GM12892 (cell line): ENCODE data around the gene RALY.

Experiments
- POLR2A ChIP-seq: IDR thresholded peaks from 2 replicates; pipeline ENCODE4 v1.6.1; 2011; ENCODE audit warnings: low read depth, low read length, control low read depth
- TAF1 ChIP-seq: IDR thresholded peaks from 2 replicates; pipeline ENCODE4 v1.6.1; 2011; ENCODE audit warnings: low read depth, mild to moderate bottlenecking, control low read depth, low read length, borderline replicate concordance

DNA sequence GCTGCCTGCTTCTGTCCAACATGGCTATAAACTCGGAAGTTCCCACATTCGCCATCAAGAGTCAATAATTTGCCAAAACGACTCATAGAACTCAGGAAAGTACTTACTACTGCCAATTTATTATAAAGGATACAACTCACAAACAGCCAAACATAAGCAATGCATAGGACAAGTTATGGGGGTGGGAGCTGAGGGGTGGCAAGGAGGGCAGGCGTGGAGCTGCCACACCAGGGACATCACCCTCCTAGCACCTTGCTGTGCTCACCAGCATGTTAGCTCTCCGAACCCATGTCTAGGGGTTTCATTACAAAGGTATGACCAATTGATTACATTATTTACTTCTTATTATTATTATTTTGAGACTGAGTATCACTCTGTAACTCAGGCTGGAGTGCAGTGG is 106.0 kb downstream of the RALY start:
- TF ChIP-seq TAF1 (no peak), POLR2A (no peak)
